Upper lobe of right lung (tissue), 1 donor: Measurements from ENCODE around the gene SLC25A21. TPM values are rescaled to one million over a fixed set of nuclear protein-coding genes. Genes with fewer than 3 reads are reported as not detected.

Source experiments
- ATAC-seq: fragments of 200-7000 bp; cut with Tn5 transposase; one replicate; pipeline ENCODE4 v1.9.1; 2020; ENCODE audit warnings: mild to moderate bottlenecking, moderate library complexity
- DNase-seq: peaks from one replicate; pipeline ENCODE4 v3.0.0-alpha.2; 2020
- H3K27ac ChIP-seq: fragments of 200-600 bp; one replicate; pipeline ENCODE4 v1.8.0; 2022
- H3K27me3 ChIP-seq: fragments of 200-600 bp; one replicate; pipeline ENCODE4 v1.8.0; 2022; ENCODE audit warnings: mild to moderate bottlenecking
- H3K36me3 ChIP-seq: fragments of 200-600 bp; one replicate; pipeline ENCODE4 v1.8.0; 2022
- H3K4me1 ChIP-seq: fragments of 200-600 bp; one replicate; pipeline ENCODE4 v1.8.0; 2022
- H3K4me3 ChIP-seq: fragments of 200-600 bp; one replicate; pipeline ENCODE4 v1.8.0; 2022; ENCODE audit warnings: mild to moderate bottlenecking
- H3K9me3 ChIP-seq: fragments of 200-600 bp; one replicate; pipeline ENCODE4 v1.8.0; 2022
- CTCF ChIP-seq: fragments of 200-600 bp; IDR thresholded peaks from one replicate; pipeline ENCODE4 v1.8.0; 2022; ENCODE audit warnings: antibody characterized with exemption
- intact Hi-C: fragments of 100-400 bp; cut with DNase I; formaldehyde crosslinking; loops from one replicate; pipeline ENCODE4 v1.11.0; 2022
- total RNA-seq: library from RNA; stranded (reverse); fragmentation: NEBNext Ultra II Directional; extraction: Animal tissue kit (Norgen Biotek cat#: 25700); gene quantifications from one replicate; pipeline ENCODE4 v1.2.1, GENCODE V29; 2021
- donor health status: DM: no; HTN: yes; CAD: no; lungs with severe emphysema.

Gene SLC25A21
- total RNA-seq, 1 donor from 2014 or later = 0.35 TPM

GRCh38 chr14:36827861-36828260 lies 344.5 kb downstream of the SLC25A21 start:
- Histone ChIP-seq H3K4me1 (no peaks in the 10 kb centered on the region), H3K36me3 (no peaks in the 10 kb centered on the region), H3K27ac (no peak overlapping the region), H3K9me3 (no peaks in the 10 kb centered on the region), H3K27me3 (no peaks in the 10 kb centered on the region), H3K4me3 (no peak overlapping the region)
- ATAC-seq = no peak
- no peak for DNase-seq
- TF ChIP-seq CTCF = no peak
- intact Hi-C loops = no loop called here

GRCh38 chr14:36826614-36827013 lies 345.8 kb downstream of the SLC25A21 start:
- DNase-seq (no peak), ATAC-seq (no peak)
- no peaks in the 10 kb centered on the region for H3K27me3 ChIP-seq
- intact Hi-C loops = no loop called here
- no peaks in the 10 kb centered on the region for H3K36me3 ChIP-seq
- no peaks in the 10 kb centered on the region for H3K4me1 ChIP-seq
- H3K9me3 ChIP-seq = no peaks in the 10 kb centered on the region
- TF ChIP-seq CTCF = no peak
- H3K4me3 ChIP-seq = no peak overlapping the region
- no peak overlapping the region for H3K27ac ChIP-seq

GRCh38 chr14:36824854-36825253 lies 347.6 kb downstream of the SLC25A21 start:
- DNase-seq (no peak), ATAC-seq (no peak)
- intact Hi-C loops = no loop called here
- Histone ChIP-seq H3K27ac (no peak overlapping the region), H3K4me3 (no peak overlapping the region), H3K27me3 (no peaks in the 10 kb centered on the region), H3K4me1 (no peaks in the 10 kb centered on the region), H3K9me3 (no peaks in the 10 kb centered on the region), H3K36me3 (no peaks in the 10 kb centered on the region)
- TF ChIP-seq CTCF = no peak

- Histone ChIP-seq H3K4me3 (no peak overlapping the region), H3K36me3 (no peaks in the 10 kb centered on the region), H3K4me1 (no peaks in the 10 kb centered on the region), H3K27me3 (no peaks in the 10 kb centered on the region), H3K9me3 (no peaks in the 10 kb centered on the region), H3K27ac (no peak overlapping the region)
- intact Hi-C loops = no loop called here
- TF ChIP-seq CTCF = no peak
- ATAC-seq (no peak), DNase-seq (no peak)
These were observed 348.8 kb downstream of the SLC25A21 start for GRCh38 chr14:36823651-36824050.

GRCh38 chr14:36822685-36823084 lies 349.7 kb downstream of the SLC25A21 start:
- Histone ChIP-seq H3K27ac (no peak overlapping the region), H3K4me1 (no peaks in the 10 kb centered on the region), H3K27me3 (no peaks in the 10 kb centered on the region), H3K36me3 (no peaks in the 10 kb centered on the region), H3K4me3 (no peak overlapping the region), H3K9me3 (no peaks in the 10 kb centered on the region)
- no peak for TF ChIP-seq CTCF
- ATAC-seq = no peak
- intact Hi-C loops = no loop called here
- no peak for DNase-seq

- Histone ChIP-seq H3K27me3 (no peaks in the 10 kb centered on the region), H3K36me3 (no peaks in the 10 kb centered on the region), H3K27ac (no peak overlapping the region), H3K4me1 (no peaks in the 10 kb centered on the region), H3K9me3 (no peaks in the 10 kb centered on the region), H3K4me3 (no peak overlapping the region)
- intact Hi-C loops = no loop called here
- ATAC-seq = no peak
- DNase-seq = no peak
- no peak for TF ChIP-seq CTCF
These were observed 351.5 kb downstream of the SLC25A21 start for GRCh38 chr14:36820901-36821300.
